Activated CD4-positive, alpha-beta memory T cell treated with anti-CD3 and anti-CD28 coated beads for 36 hours (primary cell): ENCODE measurements around the gene SDE2. TPM values are rescaled to one million over a fixed set of nuclear protein-coding genes. Genes with fewer than 3 reads are reported as not detected.
"Not testable (repeated sequence)": the region's sequence is repeated elsewhere in the genome, so short reads cannot be mapped to it uniquely, and the experiment has no call there.

Source experiments
- CTCF ChIA-PET: fragments of 350-600 bp; sonication (Branson Sonifier 250); formaldehyde crosslinking; loops from one replicate; lab custom pipeline; 2021; ENCODE audit warnings: antibody characterized with exemption, inconsistent platforms; lab: Charles Lee
- POLR2A ChIA-PET: fragments of 350-600 bp; sonication (Branson Sonifier 250); formaldehyde crosslinking; loops from one replicate; lab custom pipeline; 2021; ENCODE audit warnings: antibody characterized with exemption; lab: Charles Lee
- DNase-seq: peaks from one replicate; pipeline ENCODE4 v3.0.0-alpha.2; 2020
- H3K27ac Mint-ChIP-seq: one replicate; pipeline ENCODE4 v1.8.0; 2021; ENCODE audit warnings: mixed read lengths
- H3K27me3 Mint-ChIP-seq: one replicate; pipeline ENCODE4 v1.8.0; 2021; ENCODE audit warnings: mixed read lengths
- H3K36me3 Mint-ChIP-seq: one replicate; pipeline ENCODE4 v1.8.0; 2021; ENCODE audit warnings: mixed read lengths
- H3K4me1 Mint-ChIP-seq: one replicate; pipeline ENCODE4 v1.8.0; 2021; ENCODE audit warnings: low read depth, mixed read lengths
- H3K4me3 Mint-ChIP-seq: one replicate; pipeline ENCODE4 v1.8.0; 2021; ENCODE audit warnings: mild to moderate bottlenecking, mixed read lengths
- H3K9me3 Mint-ChIP-seq: one replicate; pipeline ENCODE4 v1.8.0; 2021; ENCODE audit warnings: mixed read lengths
- intact Hi-C: fragments of 100-400 bp; cut with micrococcal nuclease; formaldehyde crosslinking; loops from one replicate; pipeline ENCODE4 v1.15.1; 2023
- total RNA-seq, 2 experiments: library from RNA; stranded (reverse); gene quantifications; one replicate each; pipeline ENCODE4 v1.2.3, GENCODE V29; 2021

SDE2 gene
- total RNA-seq, 2 experiments from 2014 or later = 18.0 to 18.2 TPM

DNA sequence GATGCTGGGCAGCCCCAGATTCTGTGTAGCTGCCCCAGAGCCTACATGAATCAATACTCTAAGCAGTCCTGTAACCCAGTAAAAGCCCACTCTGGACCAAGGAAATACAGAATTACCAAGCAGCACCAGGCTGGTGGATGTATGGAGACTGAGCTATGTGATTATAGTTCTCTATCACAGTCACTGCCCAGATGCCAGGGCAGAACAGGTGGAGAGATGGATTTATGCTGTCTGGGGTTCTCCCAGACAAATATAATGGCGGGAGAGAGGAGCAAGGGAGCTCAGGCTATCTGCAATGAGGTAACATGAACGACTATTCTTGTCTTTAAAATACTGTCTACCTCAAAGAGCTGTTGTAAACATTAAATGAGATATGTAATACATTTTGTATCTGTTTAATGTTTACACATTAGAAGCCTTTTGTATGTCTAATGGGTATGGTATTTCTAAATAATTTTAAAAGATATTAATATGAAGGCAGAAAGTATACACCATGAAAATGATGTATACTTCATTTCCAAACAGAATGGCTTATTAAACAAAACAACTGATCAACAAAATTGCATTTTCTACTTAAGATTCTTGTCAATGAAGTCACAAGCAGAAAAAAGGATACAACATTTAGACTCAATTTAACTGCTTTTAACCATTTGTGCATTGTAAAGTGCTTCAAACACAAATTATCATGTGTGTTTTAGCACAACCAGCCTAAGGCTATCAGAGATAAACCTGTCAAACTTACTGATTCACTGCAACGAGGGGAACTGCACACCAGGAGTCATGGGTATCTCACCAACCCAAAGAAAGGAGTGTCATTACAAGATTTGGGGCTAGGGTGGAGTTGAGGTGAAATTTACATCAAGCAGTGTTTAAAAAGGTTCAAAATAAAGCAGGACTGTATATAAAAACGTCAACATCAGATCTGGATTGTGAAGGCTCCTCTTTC, 3.0 kb downstream of the SDE2 start:
- intact Hi-C loops = loop anchor here (5.0 kb wide), 1 partner anchor 529 kb away; no protein-coding TSS in a partner anchor
- Mint-ChIP-seq H3K9me3 (no peaks in the 10 kb centered on the region), H3K4me3 (peak overlapping the region; percentile 58), H3K4me1 (peaks cover 48% of the 10 kb centered on the region), H3K27ac (peak overlapping the region; percentile 76), H3K27me3 (no peaks in the 10 kb centered on the region), H3K36me3 (peaks cover 40% of the 10 kb centered on the region)
- ChIA-PET CTCF (interaction anchor here (1.1 to 3.5 kb wide), 3 partner anchors 9 to 127 kb away, joined by 3 to 11 read pairs (median 7); no protein-coding TSS in a partner anchor), POLR2A (no interaction called here)
- no peak for DNase-seq

GRCh38 chr1:225990705-225991464, 8.3 kb downstream of the SDE2 start:
- DNase-seq = peak; percentile 38
- Mint-ChIP-seq H3K4me3 (no peak overlapping the region), H3K36me3 (peaks cover 46% of the 10 kb centered on the region), H3K27me3 (no peaks in the 10 kb centered on the region), H3K4me1 (peaks cover 35% of the 10 kb centered on the region), H3K9me3 (no peaks in the 10 kb centered on the region), H3K27ac (peak overlapping the region; percentile 78)
- ChIA-PET CTCF (interaction anchor here (0.6 to 1.4 kb wide), 9 partner anchors 8 to 516 kb away, joined by 3 to 4 read pairs (median 3); no protein-coding TSS in a partner anchor), POLR2A (interaction anchor here (0.6 to 1.1 kb wide), 3 partner anchors 9 to 74 kb away, joined by 3 to 5 read pairs (median 3); partner anchors contain the start of gene H3-3A)
- intact Hi-C loops = no loop called here

- intact Hi-C loops = no loop called here
- no peaks in the 10 kb centered on the region for H3K27me3 Mint-ChIP-seq
- peak overlapping the region; percentile 19 for H3K27ac Mint-ChIP-seq
- H3K4me1 Mint-ChIP-seq = peaks cover 29% of the 10 kb centered on the region
- DNase-seq = no peak
- ChIA-PET POLR2A (interaction anchor here (0.5 to 2.1 kb wide), 5 partner anchors 12 to 427 kb away, joined by 3 to 7 read pairs (median 3); partner anchors contain the start of genes H3-3A and SDE2), CTCF (interaction anchor here (0.6 to 5.3 kb wide), 30 partner anchors 8 to 1490 kb away, joined by 3 to 30 read pairs (median 4); partner anchors contain the start of genes PYCR2 and SDE2)
- H3K4me3 Mint-ChIP-seq = no peak overlapping the region
- peaks cover 48% of the 10 kb centered on the region for H3K36me3 Mint-ChIP-seq
- H3K9me3 Mint-ChIP-seq = no peaks in the 10 kb centered on the region
Observed at GRCh38 chr1:225987491-225988316, 11.4 kb downstream of the SDE2 start.

GRCh38 chr1:225981714-225982113, 17.4 kb downstream of the SDE2 start:
- H3K27ac Mint-ChIP-seq = no peak overlapping the region
- ChIA-PET POLR2A (no interaction called here), CTCF (interaction anchor here (0.8 kb wide), 1 partner anchor 10 kb away, joined by 4 read pairs; no protein-coding TSS in a partner anchor)
- peaks cover 3% of the 10 kb centered on the region for H3K9me3 Mint-ChIP-seq
- H3K27me3 Mint-ChIP-seq = no peaks in the 10 kb centered on the region
- H3K4me1 Mint-ChIP-seq = peaks cover 11% of the 10 kb centered on the region
- intact Hi-C loops = no loop called here
- no peak for DNase-seq
- H3K36me3 Mint-ChIP-seq = peaks cover 46% of the 10 kb centered on the region
- H3K4me3 Mint-ChIP-seq = no peak overlapping the region

GRCh38 chr1:225980005-225980836, 18.9 kb downstream of the SDE2 start:
- POLR2A ChIA-PET = no interaction called here
- H3K9me3 Mint-ChIP-seq = peaks cover 3% of the 10 kb centered on the region
- peaks cover 39% of the 10 kb centered on the region for H3K36me3 Mint-ChIP-seq
- H3K27ac Mint-ChIP-seq = no peak overlapping the region
- no peak for DNase-seq
- no peak overlapping the region for H3K4me3 Mint-ChIP-seq
- CTCF ChIA-PET = interaction anchor here (1.1 to 2.3 kb wide), 3 partner anchors 7 to 18 kb away, joined by 4 to 12 read pairs (median 7); no protein-coding TSS in a partner anchor
- no peaks in the 10 kb centered on the region for H3K27me3 Mint-ChIP-seq
- H3K4me1 Mint-ChIP-seq = peaks cover 7% of the 10 kb centered on the region
- intact Hi-C loops = no loop called here

DNA sequence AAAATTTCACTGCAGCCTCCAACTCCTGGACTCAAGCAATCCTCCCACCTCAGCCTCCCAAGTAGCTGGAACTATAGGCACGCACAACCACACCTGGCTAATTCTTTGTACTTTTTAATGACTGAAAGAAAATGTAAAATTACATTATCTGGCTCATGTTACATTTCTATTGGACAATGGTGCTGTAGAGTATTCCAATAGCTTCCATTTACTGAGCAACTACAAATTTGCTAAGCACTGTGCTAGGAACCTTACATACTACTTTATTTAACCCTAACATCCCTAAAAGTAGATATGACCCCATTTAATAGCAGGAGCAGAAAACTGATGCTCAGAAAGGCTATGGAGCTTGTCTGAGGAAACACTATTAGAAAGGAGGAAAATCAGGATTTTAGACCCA, 19.7 kb downstream of the SDE2 start:
- DNase-seq = no peak
- intact Hi-C loops = no loop called here
- H3K36me3 Mint-ChIP-seq = peaks cover 36% of the 10 kb centered on the region
- CTCF ChIA-PET = interaction anchor here (1.0 to 2.3 kb wide), 3 partner anchors 8 to 506 kb away, joined by 3 to 12 read pairs (median 4); no protein-coding TSS in a partner anchor
- H3K9me3 Mint-ChIP-seq = peaks cover 3% of the 10 kb centered on the region
- POLR2A ChIA-PET = no interaction called here
- peaks cover 7% of the 10 kb centered on the region for H3K4me1 Mint-ChIP-seq
- no peak overlapping the region for H3K27ac Mint-ChIP-seq
- H3K27me3 Mint-ChIP-seq = no peaks in the 10 kb centered on the region
- H3K4me3 Mint-ChIP-seq = no peak overlapping the region

GRCh38 chr1:225977937-225978748, 21.0 kb downstream of the SDE2 start:
- intact Hi-C loops = loop anchor here (2.0 kb wide), 1 partner anchor 199 kb away; no protein-coding TSS in a partner anchor
- Mint-ChIP-seq H3K27me3 (no peaks in the 10 kb centered on the region), H3K36me3 (peaks cover 29% of the 10 kb centered on the region), H3K9me3 (peaks cover 3% of the 10 kb centered on the region), H3K4me1 (peaks cover 7% of the 10 kb centered on the region), H3K4me3 (no peak overlapping the region), H3K27ac (no peak overlapping the region)
- CTCF ChIA-PET = interaction anchor here (0.9 to 2.3 kb wide), 5 partner anchors 9 to 15 kb away, joined by 3 to 12 read pairs (median 4); no protein-coding TSS in a partner anchor
- no peak for DNase-seq
- POLR2A ChIA-PET = no interaction called here

DNA sequence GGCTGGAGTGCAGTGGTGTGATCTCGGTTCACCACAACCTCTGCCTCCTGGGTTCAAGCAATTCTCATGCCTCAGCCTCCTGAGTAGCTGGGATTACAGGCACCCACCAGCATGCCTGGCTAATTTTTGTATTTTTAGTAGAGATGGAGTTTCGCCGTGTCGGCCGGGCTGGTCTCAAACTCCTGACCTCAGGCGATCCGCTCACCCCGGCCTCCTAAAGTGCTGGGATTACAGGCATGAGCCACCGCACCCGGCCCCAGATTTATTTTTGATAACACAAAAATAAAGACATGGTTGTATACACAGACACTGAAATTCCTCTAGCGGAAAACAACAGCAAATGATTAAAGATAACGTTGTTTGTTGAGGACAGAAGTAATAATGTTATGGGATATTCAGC, 24.0 kb downstream of the SDE2 start:
- H3K9me3 Mint-ChIP-seq, H3K4me1 Mint-ChIP-seq, H3K27ac Mint-ChIP-seq, H3K27me3 Mint-ChIP-seq, POLR2A ChIA-PET, intact Hi-C loops, H3K4me3 Mint-ChIP-seq, DNase-seq: not testable (repeated sequence)
- CTCF ChIA-PET = interaction anchor here (0.6 to 3.4 kb wide), 23 partner anchors 8 to 657 kb away, joined by 3 to 28 read pairs (median 3); partner anchors contain the start of genes SRP9 and TMEM63A
- peaks cover 16% of the 10 kb centered on the region for H3K36me3 Mint-ChIP-seq

DNA sequence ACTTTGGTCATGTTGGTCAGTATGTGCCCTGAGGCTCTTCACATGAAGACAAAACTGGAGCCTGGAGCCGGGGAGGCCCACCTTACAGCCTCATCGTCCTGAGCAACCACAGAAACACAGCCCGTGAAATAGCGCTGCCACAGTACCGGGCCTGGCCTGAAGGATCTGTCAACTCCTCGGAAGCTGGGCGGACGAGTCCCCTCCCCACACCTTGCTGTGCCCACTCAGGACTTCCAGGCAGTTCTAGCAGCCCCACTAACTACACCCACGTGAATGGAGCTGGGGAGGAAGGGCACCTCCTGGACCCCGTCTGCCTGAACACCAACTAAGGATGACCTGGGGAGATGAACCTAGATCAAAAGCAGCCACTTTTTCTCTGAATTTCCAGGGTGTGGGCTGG, 24.7 kb downstream of the SDE2 start:
- peaks cover 10% of the 10 kb centered on the region for H3K36me3 Mint-ChIP-seq
- ChIA-PET POLR2A (no interaction called here), CTCF (interaction anchor here (0.6 to 3.4 kb wide), 16 partner anchors 9 to 1461 kb away, joined by 3 to 28 read pairs (median 4); partner anchors contain the start of genes SRP9 and TMEM63A)
- H3K9me3 Mint-ChIP-seq = no peaks in the 10 kb centered on the region
- intact Hi-C loops = no loop called here
- H3K4me3 Mint-ChIP-seq = no peak overlapping the region
- no peaks in the 10 kb centered on the region for H3K27me3 Mint-ChIP-seq
- no peak for DNase-seq
- H3K27ac Mint-ChIP-seq = no peak overlapping the region
- peaks cover 4% of the 10 kb centered on the region for H3K4me1 Mint-ChIP-seq
